Keratinocyte (primary cell): ENCODE data around the gene CACNA1C.

Experiments
- CTCF ChIP-seq, 3 experiments: IDR thresholded peaks in 1 of 3; conservative IDR thresholded peaks in 1 of 3; optimal IDR thresholded peaks in 1 of 3; 2 replicates in 2 of 3; 3 replicates in 1 of 3; pipeline versions ENCODE3 to v1.5.1; 2011; ENCODE audit warnings: low read length in 3 of 3, mild to moderate bottlenecking in 3 of 3, moderate library complexity in 2 of 3, control low read depth in 1 of 3, inconsistent platforms in 1 of 3; ENCODE audit not compliant: insufficient read depth in 2 of 3; ENCODE audit errors: extremely low read depth in 1 of 3
- EZH2 ChIP-seq: IDR thresholded peaks from one replicate; pipeline ENCODE4 v1.6.1; 2012; ENCODE audit warnings: inconsistent platforms, mild to moderate bottlenecking, low read length, moderate library complexity

GRCh38 chr12:2390850-2391390, 338.1 kb downstream of the CACNA1C start:
- TF ChIP-seq CTCF (optimal IDR thresholded peaks at IDR 0.05 in 1 of 3, IDR thresholded peaks at IDR 0.05 in 1 of 3, conservative IDR thresholded peaks at IDR 0.05 in 1 of 3; ENCODE audit: extremely low read depth in 1 of 3, insufficient read depth in 2 of 3, low read length in 3 of 3) (no peak), EZH2 (no peak)
